Measurements from ENCODE around the gene NHSL2.
A peak's percentile ranks its signal among the peaks of the same experiment; 100 is the strongest.

Gene NHSL2

GRCh38 chrX:72128881-72129280, 218.2 kb downstream of the NHSL2 start:
- DNase-seq (ENCODE audit: low read depth in 2 of 2), result no peak

- DNase-seq (ENCODE audit: low read depth in 2 of 2), result no peak
Measured at GRCh38 chrX:72129661-72130060, 219.0 kb downstream of the NHSL2 start.

- no peak for DNase-seq (ENCODE audit: low read depth in 2 of 2)
Measured at GRCh38 chrX:72130156-72130761, 219.6 kb downstream of the NHSL2 start.

- DNase-seq (ENCODE audit: low read depth in 2 of 2), result no peak
Measured at GRCh38 chrX:72130762-72131250, 220.2 kb downstream of the NHSL2 start.

GRCh38 chrX:72131317-72132294, 221.0 kb downstream of the NHSL2 start, which contains the start of gene RTL5:
Gene RTL5, minus strand, starts transcription at chrX:72131915.
- peak; percentile 27 to 48 for DNase-seq (ENCODE audit: low read depth in 2 of 2)

- no peak for DNase-seq (ENCODE audit: low read depth in 2 of 2)
Measured at GRCh38 chrX:72132456-72132855, 221.8 kb downstream of the NHSL2 start.

GRCh38 chrX:72133851-72134546, 223.4 kb downstream of the NHSL2 start:
- DNase-seq (ENCODE audit: low read depth in 2 of 2), result no peak

GRCh38 chrX:72137846-72138495, 227.3 kb downstream of the NHSL2 start:
- DNase-seq (ENCODE audit: low read depth in 2 of 2), result no peak

GRCh38 chrX:72139538-72139937, 228.9 kb downstream of the NHSL2 start:
- no peak for DNase-seq (ENCODE audit: low read depth in 2 of 2)

- no peak for DNase-seq (ENCODE audit: low read depth in 2 of 2)
Measured at GRCh38 chrX:72141372-72142004, 230.8 kb downstream of the NHSL2 start.

- DNase-seq (ENCODE audit: low read depth in 2 of 2), result no peak
Measured at GRCh38 chrX:72142094-72142793, 231.6 kb downstream of the NHSL2 start.

GRCh38 chrX:72142794-72143608, 232.4 kb downstream of the NHSL2 start:
- DNase-seq (ENCODE audit: low read depth in 2 of 2), result no peak

GRCh38 chrX:72143609-72143907, 232.9 kb downstream of the NHSL2 start:
- no peak for DNase-seq (ENCODE audit: low read depth in 2 of 2)

- no peak for DNase-seq (ENCODE audit: low read depth in 2 of 2)
Measured at GRCh38 chrX:72145181-72145580, 234.5 kb downstream of the NHSL2 start.

- no peak for DNase-seq (ENCODE audit: low read depth in 2 of 2)
Measured at GRCh38 chrX:72146527-72146926, 235.9 kb downstream of the NHSL2 start.

GRCh38 chrX:72158773-72159172, 248.1 kb downstream of the NHSL2 start:
- no peak for DNase-seq (ENCODE audit: low read depth in 2 of 2)

- no peak for DNase-seq (ENCODE audit: low read depth in 2 of 2)
Measured at GRCh38 chrX:72159769-72160168, 249.1 kb downstream of the NHSL2 start.

- no peak for DNase-seq (ENCODE audit: low read depth in 2 of 2)
Measured at GRCh38 chrX:72165551-72165950, 254.9 kb downstream of the NHSL2 start.

- DNase-seq (ENCODE audit: low read depth in 2 of 2), result peak in 1 of 2 donors; percentile 17
Measured at GRCh38 chrX:72169008-72169728, 258.5 kb downstream of the NHSL2 start.
